IMR-90 (cell line): Measurements from ENCODE around the gene CHN2. TPM values are rescaled to one million over a fixed set of nuclear protein-coding genes. Genes with fewer than 3 reads are reported as not detected.

Source experiments
- ATAC-seq: fragments of 200-7000 bp; cut with Tn5 transposase; 2 replicates; pipeline ENCODE4 v1.9.1; 2020; ENCODE audit warnings: low read depth, mild to moderate bottlenecking, moderate library complexity
- BruUV-seq: library from RNA; stranded (reverse); fragments of 400-500 nt; replicated peaks from 2 replicates; lab custom pipeline; 2021; lab: Mats Ljungman, UMichigan
- CTCF ChIA-PET: fragments of 300-600 bp; formaldehyde crosslinking; extraction: SDS; loops from one replicate; lab custom pipeline; 2021; ENCODE audit warnings: antibody characterized with exemption; lab: Yijun Ruan, JAX
- POLR2A ChIA-PET: fragments of 300-600 bp; sonication (Branson Sonifier 250); formaldehyde crosslinking; loops from one replicate; lab custom pipeline; 2022; ENCODE audit warnings: antibody characterized with exemption; ENCODE audit not compliant: unreplicated experiment; lab: Charles Lee
- DNase-seq: peaks from one replicate; pipeline ENCODE4 v3.0.0; 2013
- H2AFZ ChIP-seq: replicated peaks from 2 replicates; pipeline ENCODE3; 2013; ENCODE audit warnings: low read length, mild to moderate bottlenecking; ENCODE audit not compliant: poor library complexity
- H2AK5ac ChIP-seq: 2 replicates; pipeline ENCODE4 v1.6.1; 2013; ENCODE audit warnings: low read depth, low read length, inconsistent platforms
- H2AK9ac ChIP-seq: replicated peaks from 2 replicates; pipeline ENCODE3; 2013; ENCODE audit warnings: mild to moderate bottlenecking, low read depth, low read length, moderate library complexity; ENCODE audit not compliant: poor library complexity
- H2BK120ac ChIP-seq: 2 replicates; pipeline ENCODE4 v1.6.1; 2013; ENCODE audit warnings: low read depth, low read length, inconsistent platforms
- H2BK15ac ChIP-seq: 3 replicates; pipeline ENCODE4 v1.6.1; 2013; ENCODE audit warnings: low read depth, low read length, inconsistent platforms
- H2BK20ac ChIP-seq: 2 replicates; pipeline ENCODE4 v1.6.1; 2013; ENCODE audit warnings: low read depth, mild to moderate bottlenecking, inconsistent platforms, low read length, moderate library complexity
- H2BK5ac ChIP-seq: 2 replicates; pipeline ENCODE4 v1.6.1; 2013; ENCODE audit warnings: mild to moderate bottlenecking, low read depth, low read length, inconsistent platforms; ENCODE audit not compliant: poor library complexity, severe bottlenecking
- H3K14ac ChIP-seq: replicated peaks from 2 replicates; pipeline ENCODE4 v1.6.1; 2013; ENCODE audit warnings: low read depth, low read length, inconsistent platforms
- H3K18ac ChIP-seq: 2 replicates; pipeline ENCODE4 v1.6.1; 2013; ENCODE audit warnings: low read depth, low read length, control low read depth
- H3K23ac ChIP-seq: 2 replicates; pipeline ENCODE4 v1.6.1; 2013; ENCODE audit warnings: low read depth, low read length, inconsistent platforms
- H3K27ac ChIP-seq: 2 replicates; pipeline ENCODE4 v1.5.1; 2013; ENCODE audit warnings: mild to moderate bottlenecking, control low read depth, low read length; ENCODE audit not compliant: insufficient read depth
- H3K27me3 ChIP-seq: 2 replicates; pipeline ENCODE4 v1.6.1; 2013; ENCODE audit warnings: low read length; ENCODE audit not compliant: control insufficient read depth, insufficient read depth
- H3K36me3 ChIP-seq: 2 replicates; pipeline ENCODE4 v1.6.1; 2013; ENCODE audit warnings: low read length, mixed read lengths; ENCODE audit not compliant: control insufficient read depth, insufficient read depth
- H3K4ac ChIP-seq: 2 replicates; pipeline ENCODE4 v1.6.1; 2013; ENCODE audit warnings: low read depth, low read length, inconsistent platforms
- H3K4me1 ChIP-seq: 2 replicates; pipeline ENCODE4 v1.6.1; 2013; ENCODE audit warnings: low read length, mixed read lengths; ENCODE audit not compliant: control insufficient read depth, insufficient read depth
- H3K4me2 ChIP-seq: 2 replicates; pipeline ENCODE4 v1.6.1; 2013; ENCODE audit warnings: low read depth, mild to moderate bottlenecking, control low read depth, low read length, moderate library complexity
- H3K4me3 ChIP-seq: 2 replicates; pipeline ENCODE4 v1.5.1; 2013; ENCODE audit warnings: low read depth, mild to moderate bottlenecking, control low read depth, low read length, moderate library complexity; ENCODE audit not compliant: insufficient read depth
- H3K56ac ChIP-seq: 2 replicates; pipeline ENCODE4 v1.6.1; 2013; ENCODE audit warnings: low read length, inconsistent platforms; ENCODE audit not compliant: insufficient read depth; ENCODE audit errors: extremely low read depth
- H3K79me1 ChIP-seq, 2 experiments: 2 replicates each; pipeline ENCODE4 v1.6.1; 2013; ENCODE audit warnings: low read length in 2 of 2, inconsistent platforms in 1 of 2, low read depth in 1 of 2
- H3K9ac ChIP-seq: 2 replicates; pipeline ENCODE4 v1.6.1; 2013; ENCODE audit warnings: low read depth, low read length, control low read depth
- H3K9me1 ChIP-seq: 2 replicates; pipeline ENCODE4 v1.6.1; 2013; ENCODE audit warnings: low read length, inconsistent platforms; ENCODE audit not compliant: insufficient read depth
- H3K9me3 ChIP-seq: 2 replicates; pipeline ENCODE4 v1.6.1; 2013; ENCODE audit warnings: low read length; ENCODE audit not compliant: control insufficient read depth, insufficient read depth
- H4K20me1 ChIP-seq: 2 replicates; pipeline ENCODE4 v1.6.1; 2013; ENCODE audit warnings: low read length, inconsistent platforms; ENCODE audit not compliant: insufficient read depth
- H4K5ac ChIP-seq: 2 replicates; pipeline ENCODE4 v1.6.1; 2013; ENCODE audit warnings: mild to moderate bottlenecking, low read depth, low read length, control low read depth
- H4K8ac ChIP-seq, 2 experiments: 2 replicates each; pipeline ENCODE4 v1.6.1; 2013; ENCODE audit warnings: low read depth in 2 of 2, low read length in 2 of 2, control low read depth in 1 of 2, inconsistent platforms in 1 of 2
- H4K91ac ChIP-seq: 2 replicates; pipeline ENCODE4 v1.6.1; 2013; ENCODE audit warnings: low read depth, low read length, inconsistent platforms; ENCODE audit not compliant: insufficient read depth
- BHLHE40 ChIP-seq: fragments of 150-350 bp; IDR thresholded peaks from 2 replicates; pipeline ENCODE4 v1.6.1; 2016; ENCODE audit warnings: mild to moderate bottlenecking, low read depth, low read length
- CEBPB ChIP-seq: IDR thresholded peaks from 2 replicates; pipeline ENCODE4 v1.6.1; 2012; ENCODE audit warnings: low read depth, low read length, improper control_type of control experiment
- CHD1 ChIP-seq: IDR thresholded peaks from 2 replicates; pipeline ENCODE4 v1.6.1; 2012; ENCODE audit warnings: low read depth, low read length, improper control_type of control experiment
- FOS ChIP-seq: fragments of 150-350 bp; IDR thresholded peaks from 2 replicates; pipeline ENCODE4 v1.6.1; 2016; ENCODE audit warnings: low read depth, low read length
- MAFK ChIP-seq: IDR thresholded peaks from 2 replicates; pipeline ENCODE4 v1.6.1; 2012; ENCODE audit warnings: low read depth, low read length, improper control_type of control experiment
- MAZ ChIP-seq: IDR thresholded peaks from 2 replicates; pipeline ENCODE4 v1.6.1; 2012; ENCODE audit warnings: low read depth, mild to moderate bottlenecking, low read length, improper control_type of control experiment, moderate library complexity, borderline replicate concordance
- MXI1 ChIP-seq: IDR thresholded peaks from 2 replicates; pipeline ENCODE4 v1.6.1; 2012; ENCODE audit warnings: low read depth, mild to moderate bottlenecking, low read length, moderate library complexity, borderline replicate concordance
- NFE2L2 ChIP-seq: fragments of 150-350 bp; IDR thresholded peaks from 2 replicates; pipeline ENCODE4 v1.6.1; 2016; ENCODE audit warnings: low read depth, mild to moderate bottlenecking, low read length
- POLR2A ChIP-seq: IDR thresholded peaks from 2 replicates; pipeline ENCODE4 v1.6.1; 2012; ENCODE audit warnings: mild to moderate bottlenecking, low read depth, low read length
- RAD21 ChIP-seq: IDR thresholded peaks from 2 replicates; pipeline ENCODE4 v1.6.1; 2012; ENCODE audit warnings: low read length, improper control_type of control experiment
- RCOR1 ChIP-seq: IDR thresholded peaks from 2 replicates; pipeline ENCODE4 v1.6.1; 2012; ENCODE audit warnings: mild to moderate bottlenecking, low read length, improper control_type of control experiment; ENCODE audit not compliant: insufficient replicate concordance
- RFX5 ChIP-seq: IDR thresholded peaks from 2 replicates; pipeline ENCODE4 v1.8.0; 2012; ENCODE audit warnings: low read depth, mild to moderate bottlenecking, low read length, moderate library complexity
- SMC3 ChIP-seq: fragments of 150-350 bp; IDR thresholded peaks from 2 replicates; pipeline ENCODE4 v1.6.1; 2016; ENCODE audit warnings: low read depth, mild to moderate bottlenecking, antibody characterized with exemption, low read length, moderate library complexity
- WGBS, 2 experiments: methylation state at CpG; one replicate each; pipeline versions ENCODE4 v1.1.5 to v1.1.7; 2013; ENCODE audit warnings: missing lambda C conversion rate in 2 of 2; ENCODE audit not compliant: insufficient read length in 1 of 2; ENCODE audit errors: extremely low coverage in 2 of 2; 5-methylcytosine and 5-hydroxymethylcytosine counted together
- dilution Hi-C: fragments of 300-500 bp; cut with HindIII; formaldehyde crosslinking; loops from one replicate; pipeline ENCODE4 v1.14.3; 2018; ENCODE audit warnings: low sequenced_read_pairs; ENCODE audit not compliant: unreplicated experiment
- in situ Hi-C: fragments of 300-500 bp; cut with MboI; formaldehyde crosslinking; loops from 3 replicates; pipeline ENCODE4 v1.14.3; 2019; ENCODE audit warnings: low sequenced_read_pairs, inconsistent platforms, mixed read lengths
- intact Hi-C: fragments of 100-400 bp; cut with micrococcal nuclease; formaldehyde crosslinking; loops from 2 replicates; pipeline ENCODE4 v1.10.0; 2022
- polyA plus RNA-seq, 3 experiments: library from polyadenylated mRNA; depleted of rRNA; stranded (reverse); fragments of >200 nt; gene quantifications; 2 replicates each; pipeline ENCODE4 v1.2.3, GENCODE V29; 2012; ENCODE audit warnings: low replicate concordance in 1 of 3
- total RNA-seq: library from RNA; depleted of rRNA; stranded (reverse); fragments of >200 nt; gene quantifications from 2 replicates; pipeline ENCODE4 v1.2.3, GENCODE V29; 2012
- TF ChIP-seq, protein P1 (sequence below): fragments of 150-350 bp; IDR thresholded peaks from 2 replicates; pipeline ENCODE4 v1.6.1; 2017; ENCODE audit warnings: mild to moderate bottlenecking, antibody characterized with exemption, low read length, low read depth
- TF ChIP-seq, protein P2 (sequence below): conservative IDR thresholded peaks from 2 replicates; pipeline ENCODE4 v1.5.1; 2012; ENCODE audit warnings: mild to moderate bottlenecking, low read depth, low read length, improper control_type of control experiment
- TF ChIP-seq, protein P3 (sequence below): fragments of 150-350 bp; IDR thresholded peaks from 2 replicates; pipeline ENCODE4 v1.6.1; 2016; ENCODE audit warnings: low read depth, mild to moderate bottlenecking, low read length, moderate library complexity, borderline replicate concordance

The CHN2 gene
- total and polyA plus RNA-seq, 2 of the 4 experiments (the other 2 are of a cell fraction), result not detected

DNA sequence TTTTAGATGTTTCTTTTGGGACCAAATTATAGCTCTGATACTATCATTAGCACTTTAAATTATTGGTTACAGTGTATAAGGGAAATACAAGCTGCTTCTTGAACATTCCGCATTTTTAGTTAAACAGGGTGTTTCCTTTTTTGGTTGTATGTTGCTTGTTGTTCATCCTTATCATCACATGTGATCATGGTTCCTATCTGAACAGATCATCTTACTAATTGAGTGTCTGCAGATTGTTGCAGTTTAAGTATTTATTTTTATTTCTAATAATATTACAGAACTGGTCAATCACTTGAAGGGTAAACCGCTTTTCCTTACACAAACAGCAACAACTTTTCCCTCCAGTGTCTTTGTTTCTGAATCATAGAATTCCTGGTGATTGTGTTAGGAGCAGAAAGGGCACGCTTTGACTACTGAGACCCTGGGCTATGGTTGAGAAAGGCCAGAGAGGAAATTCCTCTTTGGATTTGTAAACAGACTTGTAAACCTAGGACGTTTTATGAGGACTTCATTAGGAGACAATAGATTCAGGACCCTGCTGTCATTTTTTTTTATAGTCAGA lies 37.2 kb downstream of the CHN2 start:
- no TSS peak for BruUV-seq
- POLR2A ChIA-PET, result no interaction called here

More for the DNA sequence above, 37.2 kb downstream of the CHN2 start:
- Histone ChIP-seq H2BK120ac (no peak overlapping the region), H3K9ac (no peak overlapping the region), H2AK9ac (no peak overlapping the region), H4K20me1 (no peaks in the 10 kb centered on the region), H3K23ac (no peak overlapping the region), H3K4me3 (no peak overlapping the region), H2BK5ac (no peak overlapping the region), H2AK5ac (no peak overlapping the region), H4K8ac (no peak overlapping the region), H3K56ac (no peak overlapping the region), H2BK20ac (no peak overlapping the region), H3K27me3 (no peaks in the 10 kb centered on the region), H3K36me3 (no peaks in the 10 kb centered on the region), H2BK15ac (no peak overlapping the region), H3K4ac (no peak overlapping the region), H4K91ac (no peak overlapping the region), H3K4me1 (no peaks in the 10 kb centered on the region), H3K9me1 (no peaks in the 10 kb centered on the region), H2AFZ (no peak overlapping the region), H4K5ac (no peak overlapping the region), H3K27ac (no peak overlapping the region), H3K9me3 (no peaks in the 10 kb centered on the region), H3K79me1 (no peaks in the 10 kb centered on the region), H3K4me2 (no peak overlapping the region), H3K14ac (no peak overlapping the region), H3K18ac (no peak overlapping the region)
- CTCF ChIA-PET, result no interaction called here
- intact Hi-C loops (no loop called here), dilution Hi-C loops (no loop called here), in situ Hi-C loops (no loop called here)
- DNase-seq (no peak), ATAC-seq (no peak)
- WGBS, 2 experiments, result no CpG with 5 or more reads among the region's 4 CpGs
- TF ChIP-seq POLR2A (no peak), CHD1 (no peak), CEBPB (no peak), MXI1 (no peak), MAZ (no peak), FOS (no peak), RFX5 (no peak), NFE2L2 (no peak), RAD21 (no peak), SMC3 (no peak), RCOR1 (no peak), MAFK (no peak), BHLHE40 (no peak)
- TF ChIP-seq, protein P1, sequence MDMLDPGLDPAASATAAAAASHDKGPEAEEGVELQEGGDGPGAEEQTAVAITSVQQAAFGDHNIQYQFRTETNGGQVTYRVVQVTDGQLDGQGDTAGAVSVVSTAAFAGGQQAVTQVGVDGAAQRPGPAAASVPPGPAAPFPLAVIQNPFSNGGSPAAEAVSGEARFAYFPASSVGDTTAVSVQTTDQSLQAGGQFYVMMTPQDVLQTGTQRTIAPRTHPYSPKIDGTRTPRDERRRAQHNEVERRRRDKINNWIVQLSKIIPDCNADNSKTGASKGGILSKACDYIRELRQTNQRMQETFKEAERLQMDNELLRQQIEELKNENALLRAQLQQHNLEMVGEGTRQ, result no peak
- TF ChIP-seq, protein P2, sequence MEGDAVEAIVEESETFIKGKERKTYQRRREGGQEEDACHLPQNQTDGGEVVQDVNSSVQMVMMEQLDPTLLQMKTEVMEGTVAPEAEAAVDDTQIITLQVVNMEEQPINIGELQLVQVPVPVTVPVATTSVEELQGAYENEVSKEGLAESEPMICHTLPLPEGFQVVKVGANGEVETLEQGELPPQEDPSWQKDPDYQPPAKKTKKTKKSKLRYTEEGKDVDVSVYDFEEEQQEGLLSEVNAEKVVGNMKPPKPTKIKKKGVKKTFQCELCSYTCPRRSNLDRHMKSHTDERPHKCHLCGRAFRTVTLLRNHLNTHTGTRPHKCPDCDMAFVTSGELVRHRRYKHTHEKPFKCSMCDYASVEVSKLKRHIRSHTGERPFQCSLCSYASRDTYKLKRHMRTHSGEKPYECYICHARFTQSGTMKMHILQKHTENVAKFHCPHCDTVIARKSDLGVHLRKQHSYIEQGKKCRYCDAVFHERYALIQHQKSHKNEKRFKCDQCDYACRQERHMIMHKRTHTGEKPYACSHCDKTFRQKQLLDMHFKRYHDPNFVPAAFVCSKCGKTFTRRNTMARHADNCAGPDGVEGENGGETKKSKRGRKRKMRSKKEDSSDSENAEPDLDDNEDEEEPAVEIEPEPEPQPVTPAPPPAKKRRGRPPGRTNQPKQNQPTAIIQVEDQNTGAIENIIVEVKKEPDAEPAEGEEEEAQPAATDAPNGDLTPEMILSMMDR, result no peak
- TF ChIP-seq, protein P3, sequence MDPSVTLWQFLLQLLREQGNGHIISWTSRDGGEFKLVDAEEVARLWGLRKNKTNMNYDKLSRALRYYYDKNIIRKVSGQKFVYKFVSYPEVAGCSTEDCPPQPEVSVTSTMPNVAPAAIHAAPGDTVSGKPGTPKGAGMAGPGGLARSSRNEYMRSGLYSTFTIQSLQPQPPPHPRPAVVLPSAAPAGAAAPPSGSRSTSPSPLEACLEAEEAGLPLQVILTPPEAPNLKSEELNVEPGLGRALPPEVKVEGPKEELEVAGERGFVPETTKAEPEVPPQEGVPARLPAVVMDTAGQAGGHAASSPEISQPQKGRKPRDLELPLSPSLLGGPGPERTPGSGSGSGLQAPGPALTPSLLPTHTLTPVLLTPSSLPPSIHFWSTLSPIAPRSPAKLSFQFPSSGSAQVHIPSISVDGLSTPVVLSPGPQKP, result no peak
